AG08395 (cell line): ENCODE results near the gene SLC2A10.
A peak's percentile ranks its signal among the peaks of the same experiment; 100 is the strongest.

ENCODE experiments used
- DNase-seq: peaks from one replicate; pipeline ENCODE4 v3.0.0; 2012; ENCODE audit warnings: mixed read lengths, low spot score

SLC2A10 gene

DNA sequence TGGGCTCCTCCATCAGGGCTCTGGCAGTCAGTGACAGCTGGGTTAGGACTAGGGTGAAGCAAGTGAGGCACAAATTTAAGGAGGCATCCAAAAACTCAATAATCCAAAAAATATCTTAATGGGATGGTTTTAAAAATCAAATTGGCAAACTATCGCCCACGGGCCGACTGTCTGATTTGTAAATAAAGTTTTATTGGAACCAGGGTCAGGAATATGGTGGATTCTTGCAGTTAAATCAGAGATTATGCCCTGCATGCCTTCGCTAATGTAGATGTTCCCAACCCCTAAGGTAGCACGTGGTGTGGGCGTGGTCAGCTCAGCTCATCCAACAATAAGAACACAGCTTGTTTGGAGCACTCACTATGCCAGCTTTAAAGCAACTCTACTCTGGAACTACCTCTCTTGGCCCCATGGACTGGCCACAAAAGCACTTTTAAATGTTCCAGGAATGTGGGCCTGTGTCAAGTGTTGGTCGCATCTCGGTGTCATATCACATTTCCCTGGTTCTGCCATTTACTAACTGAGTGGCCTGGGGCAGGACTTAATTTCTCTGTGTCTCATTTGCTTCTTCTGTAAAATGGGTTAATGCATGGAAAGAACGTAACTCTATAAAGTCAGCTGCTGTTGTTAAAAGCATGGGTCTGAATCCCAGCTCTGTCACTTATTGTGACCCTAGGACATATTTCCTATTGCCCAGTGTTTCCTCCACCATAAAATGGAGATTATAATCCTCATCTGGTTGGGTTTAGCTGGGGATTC is 27.2 kb upstream of the SLC2A10 start:
- no peak for DNase-seq

DNA sequence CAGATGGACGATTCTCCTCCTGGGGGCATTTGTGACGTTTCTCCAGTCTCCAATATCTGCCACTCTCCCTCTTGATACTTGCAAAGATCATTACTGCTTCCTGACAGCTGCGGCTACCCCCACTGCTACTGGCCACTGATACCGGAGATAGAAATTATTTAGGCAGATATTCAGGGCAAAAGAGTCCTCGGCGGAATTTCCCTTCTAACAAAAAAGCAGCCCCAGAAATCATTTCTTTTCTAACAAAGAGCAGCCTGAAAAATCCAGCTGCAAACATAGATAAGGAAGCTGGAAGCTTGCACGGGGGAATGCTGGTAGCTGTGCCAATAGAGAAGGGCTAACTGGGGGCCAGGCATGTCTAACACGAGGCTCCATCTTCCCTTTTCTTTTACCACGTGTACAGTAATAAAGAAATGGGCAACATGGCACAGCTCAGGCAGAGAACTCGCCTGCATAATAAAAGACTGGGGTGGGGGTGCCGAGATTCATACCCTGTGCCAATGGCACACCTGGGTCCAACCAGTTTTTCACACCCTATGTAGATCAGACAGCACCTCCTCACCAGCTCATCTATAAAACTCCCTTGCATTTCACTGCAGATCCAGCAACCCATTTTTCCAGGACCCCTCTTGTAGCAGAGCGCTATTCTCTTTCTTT is 26.3 kb upstream of the SLC2A10 start:
- no peak for DNase-seq

DNA sequence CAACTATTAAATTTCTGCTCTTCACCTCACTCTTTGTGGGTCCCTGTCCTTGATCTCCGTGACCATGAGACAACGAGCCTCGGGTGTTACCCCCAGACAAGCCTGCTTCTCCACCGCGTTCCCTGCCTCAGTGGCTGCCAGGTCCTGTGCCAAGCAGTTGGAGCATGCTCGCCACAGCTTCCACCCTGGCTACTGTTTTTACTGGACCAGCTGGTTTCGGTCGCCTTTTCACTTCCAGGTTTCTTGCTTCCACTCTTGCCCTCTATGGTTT is 25.8 kb upstream of the SLC2A10 start:
- DNase-seq: no peak

DNA sequence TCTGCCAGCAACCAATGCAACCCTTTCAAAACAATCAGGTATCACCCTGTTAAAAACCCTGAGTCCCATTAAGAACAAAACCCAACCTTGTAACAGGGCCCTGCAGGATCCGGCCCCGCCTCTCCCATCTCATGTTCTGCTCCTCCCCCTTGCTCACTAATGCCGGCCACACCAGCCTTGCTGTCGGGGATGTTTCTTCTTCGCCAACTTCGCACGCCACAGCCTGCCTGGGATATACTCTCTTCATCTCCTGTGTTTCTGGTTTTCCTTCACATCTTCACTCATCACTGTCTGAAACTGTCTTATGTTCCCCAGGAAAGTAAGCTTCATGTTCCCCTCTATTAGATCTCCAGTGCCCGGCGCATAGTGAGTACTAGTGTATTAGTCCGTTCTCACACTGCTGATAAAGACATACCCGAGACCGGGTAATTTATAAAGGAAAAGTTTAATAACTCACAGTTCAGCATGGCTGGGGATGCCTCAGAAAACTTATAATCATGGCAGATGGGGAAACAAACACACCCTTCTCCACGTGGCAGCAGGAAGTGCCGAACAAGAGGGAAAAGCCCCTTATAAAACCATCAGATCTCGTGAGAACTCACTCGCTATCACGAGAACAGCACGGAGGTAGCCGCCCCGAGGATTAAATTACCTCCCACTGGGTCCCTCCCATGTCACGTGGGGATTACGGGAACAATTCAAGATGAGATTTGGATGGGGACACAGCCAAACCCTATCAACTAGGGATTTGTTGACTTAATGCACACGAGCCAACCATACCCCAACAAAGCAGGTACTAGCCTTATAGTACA is 25.3 kb upstream of the SLC2A10 start:
- peak; percentile 78 for DNase-seq

DNA sequence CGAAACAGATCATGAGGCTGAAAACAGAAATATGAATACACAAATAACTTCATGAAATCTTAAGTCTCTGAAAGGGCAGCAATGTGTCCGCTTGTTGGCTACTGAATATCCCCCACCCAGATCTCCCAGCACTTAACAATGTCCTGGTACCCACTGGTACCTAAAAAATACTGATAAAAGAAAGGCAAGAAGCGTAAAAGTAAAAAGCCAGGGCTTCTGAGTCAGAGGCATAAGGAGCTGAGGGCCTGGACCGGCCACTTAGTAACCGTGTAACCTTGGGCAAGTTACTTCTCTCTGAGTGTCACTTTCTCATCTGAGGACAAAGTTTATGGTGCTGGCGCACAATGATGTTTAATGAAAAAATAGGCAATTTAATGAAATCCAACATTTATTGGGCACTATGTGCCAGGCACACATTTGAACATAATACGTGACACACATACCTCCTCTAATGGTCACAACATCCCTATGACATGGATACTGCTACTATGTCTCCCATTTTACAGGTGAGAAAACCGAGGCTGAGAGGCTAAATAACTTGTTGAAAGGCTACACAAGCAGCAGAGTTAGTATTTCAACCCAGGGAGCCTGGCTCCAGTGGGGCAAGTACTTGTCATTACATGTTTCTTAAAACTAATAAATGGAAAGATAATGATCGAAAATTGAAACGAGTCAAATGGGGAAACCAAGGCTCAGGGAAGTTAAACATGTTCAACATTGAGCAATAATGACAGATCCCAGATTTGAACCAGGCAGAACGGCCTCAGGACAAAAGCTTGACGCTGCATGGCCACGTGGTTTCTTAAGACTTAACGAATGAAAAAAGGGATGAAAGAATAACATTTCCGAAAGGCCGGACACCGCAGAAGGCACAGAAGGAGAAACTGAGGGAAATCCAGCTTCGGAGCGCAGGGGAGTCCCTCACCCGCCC is 21.0 kb upstream of the SLC2A10 start:
- peak; percentile 14 for DNase-seq

DNA sequence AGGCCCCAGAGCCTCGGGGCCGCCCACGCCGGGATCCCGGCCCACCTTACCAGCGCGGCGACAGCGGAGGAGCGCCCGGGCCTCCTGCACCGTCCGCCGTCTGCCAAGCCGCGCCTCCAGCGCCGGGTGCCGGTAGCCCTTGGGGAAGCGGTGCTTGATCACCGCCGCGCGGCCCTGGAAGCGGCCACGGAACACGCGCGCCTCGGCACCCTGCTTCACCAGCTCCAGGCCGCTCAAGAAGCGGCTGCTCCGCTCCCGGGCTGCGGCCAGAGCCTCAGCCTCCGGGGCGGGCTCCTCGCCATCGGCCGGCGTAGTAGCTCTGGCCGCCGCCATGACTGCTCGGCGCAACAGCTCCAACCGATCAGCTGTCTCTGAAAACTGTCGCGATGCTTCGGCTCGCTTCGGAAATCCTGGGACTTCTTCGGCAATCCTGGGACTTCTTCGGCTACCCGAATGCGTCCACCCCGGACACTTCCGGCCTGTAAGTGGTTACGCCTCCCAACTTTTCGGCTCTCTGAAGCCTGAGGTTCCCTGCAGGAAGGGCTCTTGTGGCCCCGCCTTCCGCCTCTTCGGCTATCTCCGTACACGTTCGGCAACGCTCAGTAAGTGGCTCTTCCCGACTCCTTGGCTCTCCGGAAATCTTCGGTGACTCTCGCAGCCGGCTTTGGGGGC is 20.2 kb upstream of the SLC2A10 start, which contains the start of gene TP53RK:
Gene TP53RK, minus strand, starts transcription at position 363 of the 672 bp plus-strand sequence. Its CDS starts 30 bp downstream, at position 333.
- peak; percentile 99 for DNase-seq

DNA sequence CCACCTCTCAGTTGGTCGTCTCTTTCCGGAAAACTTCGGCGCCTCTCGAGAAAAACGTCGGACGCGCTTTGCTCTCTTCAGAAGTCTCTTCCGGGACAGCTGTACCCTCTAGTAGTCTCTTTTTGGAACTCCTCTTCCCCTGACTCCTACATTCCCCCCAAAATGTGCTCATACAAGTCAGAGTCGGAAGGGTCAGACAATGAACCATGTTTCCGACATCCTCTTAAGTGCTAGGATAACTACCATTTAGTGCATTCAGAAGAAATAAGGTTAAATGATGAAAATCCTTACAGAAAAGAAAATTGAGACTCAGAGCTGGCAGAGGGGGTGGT is 19.7 kb upstream of the SLC2A10 start:
- DNase-seq: no peak

DNA sequence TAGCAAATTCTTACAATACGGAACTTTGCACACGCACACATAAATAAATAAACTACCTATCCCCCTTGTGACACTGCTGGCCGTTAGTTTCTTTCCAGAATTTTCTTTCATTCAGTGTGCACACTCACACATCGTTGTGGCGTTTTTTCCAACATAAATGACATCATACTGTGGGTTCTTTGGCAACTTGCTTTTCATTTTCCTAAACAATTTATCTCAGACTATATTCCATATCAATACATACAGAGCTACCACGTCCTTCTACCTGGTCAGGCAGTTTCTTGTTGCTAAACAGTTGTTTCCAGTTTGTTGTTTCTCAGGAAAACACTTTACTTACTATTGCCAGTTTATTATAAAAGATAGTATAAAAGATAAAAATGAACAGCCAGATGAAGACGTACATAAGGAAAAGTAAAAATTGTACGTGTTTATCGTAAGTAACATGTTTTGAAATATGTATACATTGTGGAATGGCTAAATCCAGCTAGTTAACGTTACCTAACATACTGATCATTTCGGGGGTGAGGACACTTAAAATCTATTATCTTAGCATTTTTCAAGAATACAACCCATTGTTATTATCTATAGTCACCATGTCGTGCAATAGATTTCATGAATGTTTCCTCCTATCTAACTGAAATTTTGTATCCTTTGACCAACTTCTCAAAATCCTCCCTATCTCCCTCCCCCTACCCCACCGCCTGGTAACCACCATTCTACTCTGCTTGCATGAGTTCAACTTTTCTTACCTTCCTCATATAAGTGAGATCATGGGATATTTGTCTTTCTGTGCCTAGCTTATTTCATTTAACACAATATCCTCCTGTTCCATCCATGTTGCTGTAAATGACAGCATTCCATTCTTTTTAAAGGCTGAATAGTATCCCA is 19.0 kb upstream of the SLC2A10 start:
- no peak for DNase-seq

DNA sequence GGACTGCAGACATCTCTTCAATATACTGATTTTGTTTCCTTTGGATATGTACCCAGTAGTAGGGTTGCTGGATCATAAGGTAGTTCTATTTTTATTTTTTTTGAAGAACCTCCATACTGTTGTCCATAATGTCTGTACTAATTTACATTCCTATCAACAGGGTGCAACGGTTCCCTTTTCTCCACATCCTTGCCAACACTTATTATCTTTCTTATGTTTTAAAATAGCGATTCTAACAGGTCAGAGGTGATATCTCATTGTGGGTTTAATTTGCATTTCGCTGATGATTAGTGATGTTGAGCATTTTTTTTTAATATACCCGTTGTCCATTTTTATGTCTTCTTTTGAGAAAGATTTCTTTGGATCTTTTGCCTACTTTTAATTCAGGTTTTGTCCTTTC is 18.3 kb upstream of the SLC2A10 start:
- DNase-seq: no peak

DNA sequence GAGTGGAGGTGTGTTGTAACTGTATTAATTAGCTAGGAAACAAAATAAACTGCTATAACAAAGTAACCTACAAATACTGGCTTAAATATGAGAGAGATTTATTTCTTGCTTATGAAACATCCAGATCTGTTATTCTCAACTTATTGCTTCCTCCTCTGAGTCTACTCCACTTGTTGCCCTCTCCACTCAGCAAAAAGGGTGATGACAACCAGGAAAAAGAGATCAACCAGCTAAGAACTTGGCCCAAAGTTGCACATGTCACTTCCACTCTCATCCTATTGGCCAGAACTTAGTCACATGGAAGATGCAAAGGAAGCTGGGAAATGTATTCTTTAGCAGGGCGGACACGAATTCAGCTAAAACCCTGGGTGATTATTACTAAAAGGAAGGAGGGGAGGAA is 15.0 kb upstream of the SLC2A10 start:
- no peak for DNase-seq

DNA sequence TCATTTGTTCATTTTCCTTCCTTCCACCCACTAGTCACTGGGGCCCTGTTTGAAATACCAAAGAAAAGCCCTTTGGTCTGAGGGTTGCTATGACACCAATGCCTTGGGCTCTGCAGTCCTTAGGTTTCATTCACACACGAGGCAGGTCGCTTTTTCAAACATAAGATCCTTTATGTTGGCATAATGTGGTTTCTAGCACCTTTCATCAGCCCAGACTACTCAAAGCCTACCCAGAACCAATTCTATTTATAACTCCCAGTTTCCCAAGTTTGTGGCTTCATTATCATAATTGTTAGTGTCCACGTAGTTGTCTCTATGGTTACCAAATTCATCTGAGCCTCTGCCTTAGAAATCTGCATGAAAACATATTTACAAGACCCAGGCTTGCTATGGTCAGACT is 13.6 kb upstream of the SLC2A10 start:
- peak; percentile 60 for DNase-seq

DNA sequence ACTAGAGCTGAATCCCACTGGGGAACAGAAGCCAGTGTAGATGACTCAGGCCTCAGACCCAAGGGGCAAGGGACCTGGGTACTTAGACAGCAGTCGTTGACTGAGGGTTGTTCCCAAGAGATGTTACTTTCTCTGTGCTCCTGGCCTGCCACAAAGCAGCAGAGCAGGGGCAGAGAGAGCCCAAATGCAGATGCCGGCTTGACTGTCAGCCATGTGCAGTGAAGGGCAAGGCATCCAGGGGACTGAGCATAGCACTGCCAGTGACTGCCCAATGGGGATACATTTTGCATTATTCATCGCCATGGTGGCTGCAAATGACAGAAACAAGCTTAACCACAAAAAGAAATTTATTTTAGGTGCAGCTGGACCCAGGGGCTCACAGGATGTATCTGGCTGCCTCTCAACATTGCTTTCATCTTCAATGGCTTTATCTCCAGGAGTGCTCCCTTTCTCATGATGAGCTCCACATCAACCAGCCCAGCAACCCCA is 12.6 kb upstream of the SLC2A10 start:
- no peak for DNase-seq

DNA sequence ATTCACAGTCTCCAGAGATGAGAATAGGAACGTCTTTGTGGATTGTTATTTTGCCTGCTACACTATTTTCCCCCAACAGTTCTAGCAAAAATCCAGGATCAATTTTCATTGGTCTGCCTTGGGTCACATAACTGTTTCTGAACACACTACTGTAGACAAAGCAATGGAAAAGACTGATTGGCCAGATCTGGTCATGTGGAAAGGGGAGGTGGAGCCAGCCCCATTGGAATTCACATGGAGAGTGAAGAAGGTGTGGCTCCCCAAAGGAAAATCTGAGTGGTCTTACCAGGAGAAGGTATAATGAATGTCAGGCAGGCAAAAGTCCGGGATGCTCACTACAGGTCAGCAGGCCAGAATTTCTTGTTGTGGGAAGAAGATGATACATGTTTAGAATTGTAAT is 10.7 kb upstream of the SLC2A10 start:
- no peak for DNase-seq

DNA sequence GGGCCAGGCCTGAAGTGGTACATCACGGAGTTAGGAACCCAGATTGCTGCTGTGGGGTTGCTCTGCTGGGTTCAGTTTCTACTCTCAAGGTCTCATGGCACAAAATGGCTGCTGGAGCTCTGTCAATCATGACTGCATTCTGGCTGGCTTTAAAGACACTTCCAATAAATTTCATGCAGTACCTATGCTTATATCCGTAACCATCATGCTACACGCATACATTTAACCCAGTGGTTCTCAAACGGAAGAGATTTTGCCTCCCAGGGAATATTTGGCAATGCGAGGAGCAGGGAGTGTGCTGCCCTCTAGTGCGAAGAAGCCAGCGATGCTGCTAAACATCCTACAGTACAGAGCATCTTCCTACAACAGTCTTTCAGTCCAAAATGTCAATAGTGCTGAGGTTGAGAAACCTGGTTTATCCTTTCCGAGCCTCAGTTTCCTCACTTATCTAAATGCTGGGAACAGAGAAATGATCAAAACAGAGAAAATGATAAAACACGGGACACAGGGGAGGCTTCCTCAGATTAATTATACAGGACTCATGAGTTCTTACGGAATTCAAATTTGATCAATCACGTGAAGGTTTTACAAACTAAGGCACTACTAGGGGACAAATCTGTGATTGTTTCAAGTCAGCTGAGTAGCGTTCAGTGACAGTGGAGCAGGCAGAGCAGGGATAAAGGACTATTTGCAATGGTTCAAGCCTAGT is 9.6 kb upstream of the SLC2A10 start:
- peak; percentile 36 for DNase-seq

DNA sequence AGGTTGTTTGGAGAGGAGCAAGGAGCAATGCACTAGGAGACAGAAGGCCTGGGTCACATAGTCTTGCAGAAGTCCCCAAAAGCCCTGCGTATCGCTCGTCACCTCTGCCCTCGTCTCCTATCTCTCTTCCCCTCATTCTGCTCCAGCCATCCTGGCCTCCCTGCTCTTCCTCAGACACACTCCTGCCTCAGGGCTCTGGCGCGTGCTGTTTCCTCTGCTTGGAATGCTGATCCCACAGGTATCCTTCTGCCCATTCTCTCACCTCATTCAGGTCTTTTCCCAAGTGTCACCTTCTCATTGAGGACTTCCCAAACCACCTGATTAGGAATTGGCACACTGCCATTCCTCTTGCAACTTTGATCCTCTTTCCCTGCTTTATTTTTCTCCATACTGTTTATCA is 9.0 kb upstream of the SLC2A10 start:
- no peak for DNase-seq

DNA sequence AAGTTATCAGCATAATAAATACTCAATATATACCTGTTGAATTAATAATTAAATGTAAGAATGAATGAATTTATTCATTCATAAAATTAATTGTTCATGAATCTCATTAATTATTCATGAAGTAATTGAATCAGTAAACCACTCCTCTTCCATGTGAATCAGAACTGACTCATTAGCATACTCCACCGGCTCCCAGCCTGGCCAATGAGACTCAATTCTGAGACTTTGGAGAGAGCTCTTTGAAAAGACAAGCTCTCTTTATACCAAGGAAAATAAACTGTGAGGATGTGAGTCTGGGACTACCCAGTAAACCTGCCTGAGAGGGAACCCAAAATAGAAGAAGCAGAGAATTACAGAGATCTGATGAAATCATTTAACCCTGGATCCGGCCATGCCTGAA is 8.4 kb upstream of the SLC2A10 start:
- peak; percentile 14 for DNase-seq

DNA sequence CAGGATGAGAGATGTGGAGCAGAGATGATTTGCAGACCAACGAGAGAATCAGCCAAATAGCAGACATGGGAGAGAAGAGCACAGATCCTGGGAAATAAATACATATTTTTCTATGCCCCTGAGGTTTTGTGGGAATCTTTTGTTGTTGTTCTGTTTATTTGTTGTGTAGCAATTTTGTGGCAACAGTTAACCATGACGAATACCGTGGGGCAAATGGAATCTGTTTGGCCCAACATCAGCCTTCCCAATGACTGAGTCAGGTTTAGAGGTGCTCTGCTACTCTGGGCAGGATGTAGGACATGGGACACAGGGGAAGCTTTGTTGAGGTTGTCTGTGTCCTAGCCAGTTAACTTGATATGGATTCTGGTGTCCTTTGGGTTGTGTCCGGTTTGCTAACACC is 7.9 kb upstream of the SLC2A10 start:
- peak; percentile 74 for DNase-seq

DNA sequence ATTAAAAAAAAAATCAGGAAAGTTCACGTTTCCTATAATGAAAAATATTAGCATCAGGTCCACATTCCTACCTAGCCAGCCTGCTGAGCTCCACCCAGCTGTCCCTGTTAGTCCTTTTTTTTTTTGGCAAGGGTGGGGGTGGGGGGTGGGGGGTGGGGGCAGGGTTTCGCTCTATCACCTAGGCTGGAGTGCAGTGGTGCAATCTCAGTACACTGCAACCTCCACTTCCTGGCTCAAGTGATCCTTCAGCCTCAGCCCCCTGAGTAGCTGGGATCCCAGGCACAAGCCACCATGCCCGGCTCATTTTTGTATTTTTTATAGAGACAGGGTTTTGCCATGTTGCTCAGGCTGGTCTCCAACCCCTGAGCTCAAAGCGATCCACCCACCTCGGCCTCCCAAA is 7.5 kb upstream of the SLC2A10 start:
- DNase-seq: no peak

DNA sequence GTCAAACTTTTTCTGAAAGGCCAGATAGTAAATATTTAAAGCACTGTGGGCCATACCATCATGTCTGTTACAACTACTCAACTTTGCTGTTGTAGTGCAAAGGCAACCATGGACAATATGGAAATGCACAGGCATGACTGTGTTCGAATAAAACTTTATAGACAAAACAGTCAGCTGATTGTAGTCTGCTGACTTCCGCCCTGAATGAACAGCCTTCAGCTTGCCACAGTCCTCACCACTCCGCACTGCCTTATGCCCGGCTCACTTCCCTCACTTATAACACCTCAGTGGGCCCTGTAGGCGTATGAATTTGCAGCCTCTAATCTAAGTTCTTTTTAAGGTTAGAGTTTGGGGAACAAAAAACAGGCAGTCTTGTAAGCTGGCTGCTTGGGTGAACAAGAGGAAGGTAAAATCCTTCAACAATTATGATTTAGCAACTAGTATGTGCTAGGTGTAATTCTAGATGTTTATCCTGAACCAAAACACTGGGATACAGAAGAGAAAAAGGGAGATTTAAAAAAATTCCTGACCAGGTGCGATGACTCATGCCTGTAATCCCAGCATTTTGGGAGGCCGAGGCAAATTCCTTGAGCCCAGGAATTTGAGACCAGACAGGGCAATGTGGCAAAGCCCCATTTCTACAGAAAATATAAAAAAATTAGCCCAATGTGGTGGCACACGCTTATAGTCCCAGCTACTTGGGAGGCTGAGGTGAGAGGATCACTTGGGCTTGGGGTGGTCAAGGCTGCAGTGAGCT is 6.8 kb upstream of the SLC2A10 start:
- no peak for DNase-seq
